OCI-LY7 (cell line): ENCODE data around the gene C11orf16. TPM values are rescaled to one million over a fixed set of nuclear protein-coding genes. Genes with fewer than 3 reads are reported as not detected.

Experiments used
- BruUV-seq: library from RNA; stranded (reverse); fragments of 400-500 nt; replicated peaks from 2 replicates; lab custom pipeline; 2021; lab: Mats Ljungman, UMichigan
- CTCF ChIA-PET: fragments of 300-600 bp; sonication (Branson Sonifier 250); formaldehyde crosslinking; loops from one replicate; lab custom pipeline; 2022; ENCODE audit warnings: antibody characterized with exemption; ENCODE audit not compliant: unreplicated experiment; lab: Charles Lee
- POLR2A ChIA-PET: fragments of 300-600 bp; sonication (Branson Sonifier 250); formaldehyde crosslinking; loops from one replicate; lab custom pipeline; 2022; ENCODE audit warnings: antibody characterized with exemption; lab: Charles Lee
- DNase-seq: peaks from one replicate; pipeline ENCODE4 v3.0.0-alpha.2; 2015; ENCODE audit warnings: low spot score
- H2AFZ ChIP-seq: fragments of 200-600 bp; sonication (generic), shearing (Covaris generic); 2 replicates; pipeline ENCODE4 v1.6.1; 2014; ENCODE audit warnings: mild to moderate bottlenecking, antibody characterized with exemption, low read length, moderate library complexity
- H3K27ac ChIP-seq: fragments of 200-600 bp; sonication (generic); 2 replicates; pipeline ENCODE4 v1.5.1; 2014; ENCODE audit warnings: mixed run types, low read depth, mild to moderate bottlenecking, moderate library complexity, low read length, inconsistent platforms; ENCODE audit not compliant: poor library complexity, severe bottlenecking
- H3K36me3 ChIP-seq: fragments of 200-600 bp; sonication (generic); 2 replicates; pipeline ENCODE4 v1.6.1; 2014; ENCODE audit warnings: mild to moderate bottlenecking, antibody characterized with exemption, low read length, moderate library complexity, mixed read lengths; ENCODE audit not compliant: insufficient read depth
- H3K4me1 ChIP-seq: fragments of 200-600 bp; sonication (generic); 2 replicates; pipeline ENCODE4 v1.5.1; 2014; ENCODE audit warnings: mild to moderate bottlenecking, low read length; ENCODE audit not compliant: insufficient read depth, poor library complexity, severe bottlenecking
- H3K4me2 ChIP-seq: fragments of 200-600 bp; sonication (generic); 2 replicates; pipeline ENCODE4 v1.6.1; 2014; ENCODE audit warnings: mild to moderate bottlenecking, low read length
- H3K4me3 ChIP-seq: fragments of 200-600 bp; sonication (generic); 2 replicates; pipeline ENCODE4 v1.5.1; 2014; ENCODE audit warnings: mild to moderate bottlenecking, low read depth, low read length; ENCODE audit not compliant: poor library complexity, severe bottlenecking
- H3K79me2 ChIP-seq: fragments of 200-600 bp; sonication (generic); 2 replicates; pipeline ENCODE4 v1.6.1; 2016; ENCODE audit warnings: low read depth, mild to moderate bottlenecking, low read length, moderate library complexity, mixed read lengths; ENCODE audit not compliant: insufficient read depth
- H3K9me2 ChIP-seq: fragments of 200-600 bp; sonication (generic); 2 replicates; pipeline ENCODE4 v1.6.1; 2016; ENCODE audit warnings: mild to moderate bottlenecking, low read length, mixed read lengths; ENCODE audit not compliant: insufficient read depth
- H3K9me3 ChIP-seq: fragments of 200-600 bp; sonication (generic); 2 replicates; pipeline ENCODE4 v1.6.1; 2014; ENCODE audit warnings: mild to moderate bottlenecking, mixed run types, low read length, mixed read lengths
- H4K20me1 ChIP-seq: fragments of 200-600 bp; sonication (generic); 2 replicates; pipeline ENCODE4 v1.6.1; 2014; ENCODE audit warnings: mild to moderate bottlenecking, antibody characterized with exemption, low read length, moderate library complexity, mixed read lengths; ENCODE audit not compliant: insufficient read depth
- CTCF ChIP-seq: fragments of 200-600 bp; sonication (generic); conservative IDR thresholded peaks from 2 replicates; pipeline ENCODE4 v1.5.1; 2014; ENCODE audit warnings: mild to moderate bottlenecking, antibody characterized with exemption, low read length, moderate library complexity, mixed read lengths
- EZH2phosphoT487 ChIP-seq: fragments of 200-600 bp; sonication (generic); IDR thresholded peaks from 2 replicates; pipeline ENCODE4 v1.6.1; 2018; ENCODE audit warnings: low read depth, borderline replicate concordance, mild to moderate bottlenecking, mixed run types, antibody characterized with exemption, low read length, moderate library complexity, mixed read lengths
- intact Hi-C: fragments of 100-400 bp; cut with micrococcal nuclease; formaldehyde crosslinking; loops from one replicate; pipeline ENCODE4 v1.10.0; 2022; ENCODE audit not compliant: unreplicated experiment
- total RNA-seq, 2 experiments: library from RNA; depleted of rRNA in 1 of 2; stranded (reverse); fragments of >200 nt in 1 of 2; shearing (Covaris generic) in 1 of 2; gene quantifications; 2 replicates each; pipeline ENCODE4 v1.2.3, GENCODE V29; 2014 to 2022

C11orf16 gene
- total RNA-seq, 2 experiments from 2014 or later: not detected

GRCh38 chr11:8927233-8927632 is 5.5 kb downstream of the C11orf16 start:
- ChIA-PET POLR2A (no interaction called here), CTCF (no interaction called here)
- Histone ChIP-seq H3K4me2 (no peak overlapping the region), H3K79me2 (no peaks in the 10 kb centered on the region), H3K27ac (no peak overlapping the region), H2AFZ (no peak overlapping the region), H3K36me3 (peaks cover 10% of the 10 kb centered on the region; the same call in 1 of the 2 replicates), H4K20me1 (no peaks in the 10 kb centered on the region), H3K4me1 (no peaks in the 10 kb centered on the region), H3K4me3 (no peak overlapping the region), H3K9me2 (no peaks in the 10 kb centered on the region), H3K9me3 (no peaks in the 10 kb centered on the region)
- no peak for TF ChIP-seq EZH2phosphoT487
- TF ChIP-seq CTCF: no peak
- DNase-seq: no peak
- intact Hi-C loops: no loop called here
- BruUV-seq: no TSS peak

DNA sequence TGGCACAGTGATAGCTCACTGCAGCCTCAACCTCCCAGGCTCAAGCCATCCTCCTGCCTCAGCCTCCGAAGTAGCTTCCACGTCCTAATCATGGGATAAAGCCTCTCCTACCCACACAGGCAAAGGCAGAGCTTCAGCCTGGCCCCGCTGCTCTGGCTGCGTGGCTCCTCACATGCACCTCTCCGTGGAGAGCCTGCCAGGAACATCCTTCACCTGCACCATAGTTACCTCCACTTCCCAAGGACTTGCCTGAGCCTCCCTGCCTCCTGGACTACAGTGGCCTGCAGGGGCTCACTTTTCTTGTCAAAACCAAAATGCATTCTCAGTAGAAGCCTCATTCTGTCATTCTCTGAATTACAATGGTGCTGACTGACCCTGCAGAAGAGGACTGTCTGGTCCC is 6.5 kb downstream of the C11orf16 start:
- ChIA-PET CTCF (no interaction called here), POLR2A (interaction anchor here (0.6 to 0.8 kb wide), 3 partner anchors 14 to 623 kb away, joined by 3 to 5 read pairs (median 3); no protein-coding TSS in a partner anchor)

More for the DNA sequence above, 6.5 kb downstream of the C11orf16 start:
- Histone ChIP-seq H4K20me1 (no peaks in the 10 kb centered on the region), H3K36me3 (peaks cover 18% of the 10 kb centered on the region; the same call in 1 of the 2 replicates), H2AFZ (no peak overlapping the region), H3K4me3 (no peak overlapping the region), H3K4me2 (no peak overlapping the region), H3K9me2 (no peaks in the 10 kb centered on the region), H3K9me3 (no peaks in the 10 kb centered on the region), H3K27ac (no peak overlapping the region), H3K4me1 (no peaks in the 10 kb centered on the region), H3K79me2 (no peaks in the 10 kb centered on the region)
- no peak for DNase-seq
- BruUV-seq: no TSS peak
- TF ChIP-seq EZH2phosphoT487 (no peak), CTCF (no peak)
- intact Hi-C loops: no loop called here
